ENCODE results near the gene ARSK. TPM values are rescaled to one million over a fixed set of nuclear protein-coding genes. Genes with fewer than 3 reads are reported as not detected.

ARSK gene
- total and polyA plus RNA-seq, 2 of the 4 experiments (the other 2 are of a cell fraction) = 15.1 to 22.0 TPM

DNA sequence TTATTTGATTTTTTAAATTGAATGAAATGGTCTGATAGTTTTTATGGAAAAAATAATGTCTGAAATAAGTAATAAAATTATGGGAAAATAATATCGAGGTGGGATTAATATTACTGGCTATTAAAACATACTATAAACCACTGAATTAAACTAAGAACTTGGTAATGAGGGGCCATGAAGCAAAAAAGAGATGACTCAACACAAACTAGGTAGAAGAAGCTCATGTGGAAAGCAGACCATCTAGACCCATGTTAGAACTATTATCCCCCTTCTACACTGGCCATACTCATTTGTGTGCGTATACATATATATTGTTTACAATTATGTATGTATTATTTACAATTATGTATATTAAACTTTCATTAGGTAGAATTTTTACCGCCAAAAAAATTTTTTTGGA lies 56.5 kb downstream of the ARSK start:
- intact Hi-C loops (cut with micrococcal nuclease) = no loop called here

More for the DNA sequence above, 56.5 kb downstream of the ARSK start:
- WGBS, 2 experiments (ENCODE audit: extremely low coverage in 2 of 2, insufficient read length in 1 of 2) = 100% methylated on average over 1 of the region's 3 CpGs; no CpG with 5 or more reads in 1 of the 2 experiments
- no peak for ATAC-seq (ENCODE audit: low read depth)
- no peak overlapping the region for H3K4ac ChIP-seq (ENCODE audit: low read depth, low read length)
- no peak overlapping the region for H3K27ac ChIP-seq (ENCODE audit: insufficient read depth, low read length)
- H3K9ac ChIP-seq (ENCODE audit: low read depth, low read length) = no peak overlapping the region
- H4K91ac ChIP-seq (ENCODE audit: insufficient read depth, low read depth, low read length) = no peak overlapping the region
- no peak overlapping the region for H3K56ac ChIP-seq (ENCODE audit: extremely low read depth, insufficient read depth, low read length)
- no peaks in the 10 kb centered on the region for H4K20me1 ChIP-seq (ENCODE audit: insufficient read depth, low read length)
- no peak overlapping the region for H3K4me3 ChIP-seq (ENCODE audit: insufficient read depth, low read depth, low read length)
- no peak overlapping the region for H2BK20ac ChIP-seq (ENCODE audit: low read depth, low read length)
- no peak overlapping the region for H2BK15ac ChIP-seq (ENCODE audit: low read depth, low read length)
- no peaks in the 10 kb centered on the region for H3K4me1 ChIP-seq (ENCODE audit: control insufficient read depth, insufficient read depth, low read length)
- no peaks in the 10 kb centered on the region for H3K9me1 ChIP-seq (ENCODE audit: insufficient read depth, low read length)
- BruUV-seq (replicated peaks) = no TSS peak
- in situ Hi-C loops (cut with MboI; ENCODE audit: low sequenced_read_pairs) = no loop called here
- no peak overlapping the region for H3K23ac ChIP-seq (ENCODE audit: low read depth, low read length)
- H3K27me3 ChIP-seq (ENCODE audit: control insufficient read depth, insufficient read depth, low read length) = no peaks in the 10 kb centered on the region
- no peak overlapping the region for H2BK5ac ChIP-seq (ENCODE audit: low read depth, low read length, poor library complexity, severe bottlenecking)
- no peak overlapping the region for H3K18ac ChIP-seq (ENCODE audit: low read depth, low read length)
- POLR2A ChIA-PET (ENCODE audit: unreplicated experiment) = no interaction called here
- no peak overlapping the region for H2AK5ac ChIP-seq (ENCODE audit: low read depth, low read length)
- H4K8ac ChIP-seq (ENCODE audit: low read depth in 2 of 2, low read length in 2 of 2) = no peak overlapping the region
- no peaks in the 10 kb centered on the region for H3K79me1 ChIP-seq (ENCODE audit: low read depth in 1 of 2, low read length in 2 of 2)
- H2AFZ ChIP-seq (replicated peaks; ENCODE audit: low read length, poor library complexity) = no peak overlapping the region
- CTCF ChIA-PET = no interaction called here
- no peak overlapping the region for H2AK9ac ChIP-seq (replicated peaks; ENCODE audit: low read depth, low read length, poor library complexity)
- dilution Hi-C loops (cut with HindIII; ENCODE audit: low sequenced_read_pairs, unreplicated experiment) = no loop called here
- DNase-seq = no peak
- H3K4me2 ChIP-seq (ENCODE audit: low read depth, low read length) = no peak overlapping the region
- no peak overlapping the region for H4K5ac ChIP-seq (ENCODE audit: low read depth, low read length)
- TF ChIP-seq MAFK (IDR thresholded peaks at IDR 0.05; ENCODE audit: low read depth, low read length) (no peak; the same call in 1 of the 2 replicates), RFX5 (IDR thresholded peaks at IDR 0.05; ENCODE audit: low read depth, low read length) (no peak), NFE2L2 (IDR thresholded peaks at IDR 0.05; ENCODE audit: low read depth, low read length) (no peak), SMC3 (IDR thresholded peaks at IDR 0.05; ENCODE audit: low read depth, low read length) (no peak), BHLHE40 (IDR thresholded peaks at IDR 0.05; ENCODE audit: low read depth, low read length) (no peak), CHD1 (IDR thresholded peaks at IDR 0.05; ENCODE audit: low read depth, low read length) (no peak), MAZ (IDR thresholded peaks at IDR 0.05; ENCODE audit: borderline replicate concordance, low read depth, low read length) (no peak), RAD21 (IDR thresholded peaks at IDR 0.05; ENCODE audit: low read length) (no peak), POLR2A (IDR thresholded peaks at IDR 0.05; ENCODE audit: low read depth, low read length) (no peak), RCOR1 (IDR thresholded peaks at IDR 0.05; ENCODE audit: insufficient replicate concordance, low read length) (no peak), CEBPB (IDR thresholded peaks at IDR 0.05; ENCODE audit: low read depth, low read length) (no peak)
- TF ChIP-seq, protein P1, sequence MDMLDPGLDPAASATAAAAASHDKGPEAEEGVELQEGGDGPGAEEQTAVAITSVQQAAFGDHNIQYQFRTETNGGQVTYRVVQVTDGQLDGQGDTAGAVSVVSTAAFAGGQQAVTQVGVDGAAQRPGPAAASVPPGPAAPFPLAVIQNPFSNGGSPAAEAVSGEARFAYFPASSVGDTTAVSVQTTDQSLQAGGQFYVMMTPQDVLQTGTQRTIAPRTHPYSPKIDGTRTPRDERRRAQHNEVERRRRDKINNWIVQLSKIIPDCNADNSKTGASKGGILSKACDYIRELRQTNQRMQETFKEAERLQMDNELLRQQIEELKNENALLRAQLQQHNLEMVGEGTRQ (IDR thresholded peaks at IDR 0.05; ENCODE audit: low read depth, low read length) = no peak
- TF ChIP-seq, protein P2, sequence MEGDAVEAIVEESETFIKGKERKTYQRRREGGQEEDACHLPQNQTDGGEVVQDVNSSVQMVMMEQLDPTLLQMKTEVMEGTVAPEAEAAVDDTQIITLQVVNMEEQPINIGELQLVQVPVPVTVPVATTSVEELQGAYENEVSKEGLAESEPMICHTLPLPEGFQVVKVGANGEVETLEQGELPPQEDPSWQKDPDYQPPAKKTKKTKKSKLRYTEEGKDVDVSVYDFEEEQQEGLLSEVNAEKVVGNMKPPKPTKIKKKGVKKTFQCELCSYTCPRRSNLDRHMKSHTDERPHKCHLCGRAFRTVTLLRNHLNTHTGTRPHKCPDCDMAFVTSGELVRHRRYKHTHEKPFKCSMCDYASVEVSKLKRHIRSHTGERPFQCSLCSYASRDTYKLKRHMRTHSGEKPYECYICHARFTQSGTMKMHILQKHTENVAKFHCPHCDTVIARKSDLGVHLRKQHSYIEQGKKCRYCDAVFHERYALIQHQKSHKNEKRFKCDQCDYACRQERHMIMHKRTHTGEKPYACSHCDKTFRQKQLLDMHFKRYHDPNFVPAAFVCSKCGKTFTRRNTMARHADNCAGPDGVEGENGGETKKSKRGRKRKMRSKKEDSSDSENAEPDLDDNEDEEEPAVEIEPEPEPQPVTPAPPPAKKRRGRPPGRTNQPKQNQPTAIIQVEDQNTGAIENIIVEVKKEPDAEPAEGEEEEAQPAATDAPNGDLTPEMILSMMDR (conservative IDR thresholded peaks at IDR 0.05; ENCODE audit: low read depth, low read length) = no peak
- H2BK120ac ChIP-seq (ENCODE audit: low read depth, low read length) = no peak overlapping the region
- H3K36me3 ChIP-seq (ENCODE audit: control insufficient read depth, insufficient read depth, low read length) = no peaks in the 10 kb centered on the region
- no peak overlapping the region for H3K14ac ChIP-seq (replicated peaks; ENCODE audit: low read depth, low read length)
- H3K9me3 ChIP-seq (ENCODE audit: control insufficient read depth, insufficient read depth, low read length) = peaks cover 3% of the 10 kb centered on the region; the same call in 1 of the 2 replicates
